MM.1S (cell line): ENCODE measurements around the gene BBS7.

ENCODE experiments used
- DNase-seq: peaks from one replicate; pipeline ENCODE4 v3.0.0-alpha.2; 2015
- H2AFZ ChIP-seq: fragments of 300-600 bp; sonication (generic); 2 replicates; pipeline ENCODE4 v1.6.0; 2016; ENCODE audit warnings: antibody characterized with exemption, low read length
- H3F3A ChIP-seq: fragments of 300-600 bp; sonication (generic); 2 replicates; pipeline ENCODE4 v1.6.1; 2016; ENCODE audit warnings: mild to moderate bottlenecking, antibody characterized with exemption, low read length, moderate library complexity, mixed read lengths; ENCODE audit not compliant: insufficient read depth
- H3K27ac ChIP-seq: fragments of 300-600 bp; sonication (generic); 2 replicates; pipeline ENCODE4 v1.5.1; 2016; ENCODE audit warnings: mild to moderate bottlenecking, low read length
- H3K27me3 ChIP-seq: fragments of 300-600 bp; sonication (generic); replicated peaks from 2 replicates; pipeline ENCODE4 v1.6.0; 2016; ENCODE audit warnings: low read length; ENCODE audit not compliant: insufficient read depth
- H3K36me3 ChIP-seq: fragments of 300-600 bp; sonication (generic); replicated peaks from 2 replicates; pipeline ENCODE4 v1.6.1; 2016; ENCODE audit warnings: mild to moderate bottlenecking, low read length, mixed read lengths; ENCODE audit not compliant: insufficient read depth
- H3K4me1 ChIP-seq: fragments of 300-600 bp; sonication (generic); 2 replicates; pipeline ENCODE4 v1.6.1; 2016; ENCODE audit warnings: low read length, mixed read lengths
- H3K4me2 ChIP-seq: fragments of 300-600 bp; sonication (generic); 2 replicates; pipeline ENCODE4 v1.6.0; 2016; ENCODE audit warnings: low read depth, low read length
- H3K4me3 ChIP-seq: fragments of 300-600 bp; sonication (generic); 2 replicates; pipeline ENCODE4 v1.5.1; 2016; ENCODE audit warnings: low read length, mixed read lengths
- H3K79me2 ChIP-seq: fragments of 300-600 bp; sonication (generic); 2 replicates; pipeline ENCODE4 v1.6.1; 2016; ENCODE audit warnings: mixed run types, low read length, mixed read lengths
- H3K9ac ChIP-seq: fragments of 300-600 bp; sonication (generic); 2 replicates; pipeline ENCODE4 v1.6.1; 2016; ENCODE audit warnings: low read length, mixed read lengths
- H3K9me2 ChIP-seq: fragments of 300-600 bp; sonication (generic); replicated peaks from 2 replicates; pipeline ENCODE4 v1.6.1; 2016; ENCODE audit warnings: mild to moderate bottlenecking, low read length, mixed read lengths; ENCODE audit not compliant: insufficient read depth
- H3K9me3 ChIP-seq: fragments of 300-600 bp; sonication (generic); replicated peaks from 2 replicates; pipeline ENCODE4 v1.6.1; 2016; ENCODE audit warnings: mild to moderate bottlenecking, low read length, mixed read lengths; ENCODE audit not compliant: insufficient read depth
- H4K20me1 ChIP-seq: fragments of 300-600 bp; sonication (generic); 2 replicates; pipeline ENCODE4 v1.6.1; 2016; ENCODE audit warnings: mild to moderate bottlenecking, low read length, moderate library complexity, mixed read lengths; ENCODE audit not compliant: insufficient read depth
- EZH2 ChIP-seq: fragments of 300-600 bp; sonication (generic); optimal IDR thresholded peaks from 2 replicates; pipeline ENCODE3; 2017; ENCODE audit warnings: low read depth, mild to moderate bottlenecking, antibody characterized with exemption, low read length, mixed read lengths
- EZH2phosphoT487 ChIP-seq: fragments of 300-600 bp; sonication (generic); IDR thresholded peaks from 2 replicates; pipeline ENCODE4 v1.6.1; 2018; ENCODE audit warnings: antibody characterized with exemption, low read length
- TF ChIP-seq, protein P1 (sequence below): fragments of 300-600 bp; sonication (generic); IDR thresholded peaks from 2 replicates; pipeline ENCODE4 v1.5.1; 2016; ENCODE audit warnings: antibody characterized with exemption, low read length, mixed read lengths

The BBS7 gene, protein sequence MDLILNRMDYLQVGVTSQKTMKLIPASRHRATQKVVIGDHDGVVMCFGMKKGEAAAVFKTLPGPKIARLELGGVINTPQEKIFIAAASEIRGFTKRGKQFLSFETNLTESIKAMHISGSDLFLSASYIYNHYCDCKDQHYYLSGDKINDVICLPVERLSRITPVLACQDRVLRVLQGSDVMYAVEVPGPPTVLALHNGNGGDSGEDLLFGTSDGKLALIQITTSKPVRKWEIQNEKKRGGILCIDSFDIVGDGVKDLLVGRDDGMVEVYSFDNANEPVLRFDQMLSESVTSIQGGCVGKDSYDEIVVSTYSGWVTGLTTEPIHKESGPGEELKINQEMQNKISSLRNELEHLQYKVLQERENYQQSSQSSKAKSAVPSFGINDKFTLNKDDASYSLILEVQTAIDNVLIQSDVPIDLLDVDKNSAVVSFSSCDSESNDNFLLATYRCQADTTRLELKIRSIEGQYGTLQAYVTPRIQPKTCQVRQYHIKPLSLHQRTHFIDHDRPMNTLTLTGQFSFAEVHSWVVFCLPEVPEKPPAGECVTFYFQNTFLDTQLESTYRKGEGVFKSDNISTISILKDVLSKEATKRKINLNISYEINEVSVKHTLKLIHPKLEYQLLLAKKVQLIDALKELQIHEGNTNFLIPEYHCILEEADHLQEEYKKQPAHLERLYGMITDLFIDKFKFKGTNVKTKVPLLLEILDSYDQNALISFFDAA

DNA sequence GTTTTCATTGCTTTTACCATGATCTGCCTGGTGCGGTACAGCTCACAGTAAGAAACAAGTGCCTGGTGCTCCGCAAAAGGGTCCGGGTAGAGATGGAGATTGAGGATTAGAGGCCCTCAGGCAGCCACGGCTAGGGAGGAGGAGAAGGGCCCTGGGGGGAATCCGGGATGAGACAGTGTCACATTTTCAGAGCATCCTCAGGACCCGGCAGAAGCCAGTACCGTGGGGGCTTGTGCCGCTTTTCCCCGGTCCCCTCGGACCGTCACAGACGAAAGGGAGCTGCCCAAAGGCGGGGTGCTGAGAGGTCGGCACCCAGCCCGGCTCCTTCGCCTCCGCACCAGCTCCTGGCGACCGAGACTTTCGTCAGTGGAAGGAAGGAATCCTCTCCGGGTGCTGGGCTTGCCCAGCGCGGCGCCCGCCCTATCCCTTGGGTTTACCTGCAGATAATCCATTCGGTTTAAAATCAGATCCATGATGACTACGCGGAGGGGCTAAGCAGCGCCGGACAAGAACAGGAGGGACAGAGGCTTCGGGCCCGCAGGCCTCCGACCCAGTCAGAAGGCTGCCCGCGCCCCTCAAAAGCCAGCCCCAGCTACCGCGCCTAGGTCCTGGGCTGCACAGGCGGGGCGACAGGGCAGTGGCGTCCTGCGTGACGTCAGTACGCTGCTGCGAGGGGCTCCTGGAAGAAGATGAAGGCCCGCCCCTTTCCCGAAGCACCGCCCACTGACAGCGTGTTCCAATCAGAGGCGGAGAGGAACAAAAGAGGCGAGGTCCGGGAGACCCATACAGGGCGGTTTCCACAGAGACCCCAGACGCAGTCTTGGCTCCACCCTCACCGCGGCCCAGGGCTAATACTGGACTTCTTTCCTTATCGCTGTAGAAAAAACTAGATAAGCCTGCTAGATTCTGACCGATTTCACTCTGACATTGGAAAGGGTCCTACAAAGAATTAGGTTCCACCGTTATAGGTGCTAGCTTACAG, at the start of gene BBS7:
BBS7 (minus strand) TSS at position 634 of the 982 bp plus-strand sequence; CDS start at position 473, 161 bp downstream.
- peak within 1 kb of the TSS; percentile 93 for H2AFZ ChIP-seq
- H4K20me1 ChIP-seq = no peaks in the 10 kb centered on the region
- H3K9me3 ChIP-seq = no peaks in the 10 kb centered on the region
- TF ChIP-seq EZH2 (no peak), EZH2phosphoT487 (no peak)
- TF ChIP-seq, protein P1, sequence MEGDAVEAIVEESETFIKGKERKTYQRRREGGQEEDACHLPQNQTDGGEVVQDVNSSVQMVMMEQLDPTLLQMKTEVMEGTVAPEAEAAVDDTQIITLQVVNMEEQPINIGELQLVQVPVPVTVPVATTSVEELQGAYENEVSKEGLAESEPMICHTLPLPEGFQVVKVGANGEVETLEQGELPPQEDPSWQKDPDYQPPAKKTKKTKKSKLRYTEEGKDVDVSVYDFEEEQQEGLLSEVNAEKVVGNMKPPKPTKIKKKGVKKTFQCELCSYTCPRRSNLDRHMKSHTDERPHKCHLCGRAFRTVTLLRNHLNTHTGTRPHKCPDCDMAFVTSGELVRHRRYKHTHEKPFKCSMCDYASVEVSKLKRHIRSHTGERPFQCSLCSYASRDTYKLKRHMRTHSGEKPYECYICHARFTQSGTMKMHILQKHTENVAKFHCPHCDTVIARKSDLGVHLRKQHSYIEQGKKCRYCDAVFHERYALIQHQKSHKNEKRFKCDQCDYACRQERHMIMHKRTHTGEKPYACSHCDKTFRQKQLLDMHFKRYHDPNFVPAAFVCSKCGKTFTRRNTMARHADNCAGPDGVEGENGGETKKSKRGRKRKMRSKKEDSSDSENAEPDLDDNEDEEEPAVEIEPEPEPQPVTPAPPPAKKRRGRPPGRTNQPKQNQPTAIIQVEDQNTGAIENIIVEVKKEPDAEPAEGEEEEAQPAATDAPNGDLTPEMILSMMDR = no peak
- H3K9me2 ChIP-seq = no peaks in the 10 kb centered on the region
- peaks cover 11% of the 10 kb centered on the region for H3F3A ChIP-seq
- H3K36me3 ChIP-seq = no peaks in the 10 kb centered on the region
- peak within 1 kb of the TSS; percentile 89 for H3K4me3 ChIP-seq
- H3K4me1 ChIP-seq = peaks cover 12% of the 10 kb centered on the region
- H3K9ac ChIP-seq = peak within 1 kb of the TSS; percentile 78
- peak within 1 kb of the TSS; percentile 54 for H3K4me2 ChIP-seq
- no peaks in the 10 kb centered on the region for H3K79me2 ChIP-seq
- peak; percentile 97 for DNase-seq
- no peaks in the 10 kb centered on the region for H3K27me3 ChIP-seq
- H3K27ac ChIP-seq = peak within 1 kb of the TSS; percentile 60; the same call in 1 of the 2 replicates

DNA sequence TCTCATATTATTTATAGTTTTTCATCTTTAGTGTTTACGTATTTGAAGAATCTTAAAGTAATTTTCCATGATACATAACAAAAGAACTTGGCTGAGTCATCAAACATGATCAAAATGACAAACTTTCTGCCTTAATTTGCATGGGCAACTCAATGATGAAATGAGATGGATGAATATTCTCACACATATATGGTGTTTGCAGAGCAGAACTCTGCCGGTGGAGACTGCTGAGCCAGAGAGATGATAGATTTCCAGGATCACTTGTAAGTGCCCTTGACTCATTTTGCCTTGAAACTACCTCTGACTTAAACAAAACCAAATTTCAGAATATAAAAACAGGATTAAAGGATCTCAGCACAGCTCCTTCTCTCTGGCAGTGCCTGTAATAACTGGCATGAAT, 43.4 kb upstream of the BBS7 start:
- H3K4me2 ChIP-seq = no peak overlapping the region
- no peaks in the 10 kb centered on the region for H3K9me2 ChIP-seq
- no peaks in the 10 kb centered on the region for H3F3A ChIP-seq
- no peak overlapping the region for H3K9ac ChIP-seq
- H3K36me3 ChIP-seq = no peaks in the 10 kb centered on the region
- H3K4me3 ChIP-seq = no peak overlapping the region
- no peak overlapping the region for H2AFZ ChIP-seq
- no peaks in the 10 kb centered on the region for H3K79me2 ChIP-seq
- H3K4me1 ChIP-seq = 0 out of 2 replicates have a peak, but pooled peaks cover 4% of the 10 kb centered on the region
- H4K20me1 ChIP-seq = no peaks in the 10 kb centered on the region
- no peaks in the 10 kb centered on the region for H3K27me3 ChIP-seq
- no peak for DNase-seq
- TF ChIP-seq EZH2 = no peak
- no peak for TF ChIP-seq EZH2phosphoT487
- TF ChIP-seq, protein P1 = no peak
- no peaks in the 10 kb centered on the region for H3K9me3 ChIP-seq
- H3K27ac ChIP-seq = no peak overlapping the region

DNA sequence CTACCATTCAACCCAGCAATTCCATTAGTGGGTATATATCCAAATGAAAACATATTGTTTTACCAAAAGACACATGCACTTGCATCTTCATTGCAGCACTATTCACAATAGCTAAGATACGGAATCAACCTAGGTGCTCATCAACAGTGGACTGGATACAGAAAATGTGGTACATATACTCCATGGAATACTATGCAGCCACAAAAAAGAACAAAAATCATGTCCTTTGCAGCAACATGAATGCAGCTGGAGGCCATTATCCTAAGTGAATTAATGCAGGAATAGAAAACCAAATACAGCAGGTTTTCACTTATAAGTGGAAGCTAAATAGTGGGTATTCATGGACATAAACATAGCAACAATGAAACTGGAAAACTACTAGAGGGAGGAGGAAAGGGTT, 38.1 kb upstream of the BBS7 start:
- 0 out of 2 replicates have a peak, but pooled peaks cover 4% of the 10 kb centered on the region for H3K4me1 ChIP-seq
- no peak overlapping the region for H3K4me2 ChIP-seq
- H3K79me2 ChIP-seq = no peaks in the 10 kb centered on the region

More for the DNA sequence above, 38.1 kb upstream of the BBS7 start:
- no peak overlapping the region for H2AFZ ChIP-seq
- no peaks in the 10 kb centered on the region for H3K9me2 ChIP-seq
- no peak overlapping the region for H3K9ac ChIP-seq
- H4K20me1 ChIP-seq = no peaks in the 10 kb centered on the region
- H3K9me3 ChIP-seq = no peaks in the 10 kb centered on the region
- DNase-seq = no peak
- no peak overlapping the region for H3K4me3 ChIP-seq
- no peak overlapping the region for H3K27ac ChIP-seq
- no peaks in the 10 kb centered on the region for H3K27me3 ChIP-seq
- H3K36me3 ChIP-seq = no peaks in the 10 kb centered on the region
- TF ChIP-seq, protein P1 = no peak
- no peak for TF ChIP-seq EZH2phosphoT487
- TF ChIP-seq EZH2 = no peak
- H3F3A ChIP-seq = no peaks in the 10 kb centered on the region
